ENCODE measurements around the gene AUTS2.

Gene AUTS2

GRCh38 chr7:70680743-70681468 is 1082.6 kb downstream of the AUTS2 start:
- DNase-seq (ENCODE audit: low read depth in 2 of 2): no peak

GRCh38 chr7:70681469-70682350 is 1083.4 kb downstream of the AUTS2 start:
- DNase-seq (ENCODE audit: low read depth in 2 of 2): no peak

- DNase-seq (ENCODE audit: low read depth in 2 of 2): no peak
Measured at GRCh38 chr7:70684173-70684572, 1085.9 kb downstream of the AUTS2 start.

GRCh38 chr7:70693321-70693685 is 1095.0 kb downstream of the AUTS2 start:
- DNase-seq (ENCODE audit: low read depth in 2 of 2): no peak

GRCh38 chr7:70693686-70694433 is 1095.6 kb downstream of the AUTS2 start:
- peak in 1 of 2 donors; percentile 30 for DNase-seq (ENCODE audit: low read depth in 2 of 2)

- no peak for DNase-seq (ENCODE audit: low read depth in 2 of 2)
Measured at GRCh38 chr7:70694434-70694970, 1096.2 kb downstream of the AUTS2 start.

GRCh38 chr7:70694971-70695794 is 1096.9 kb downstream of the AUTS2 start:
- DNase-seq (ENCODE audit: low read depth in 2 of 2): no peak

GRCh38 chr7:70695795-70696083 is 1097.5 kb downstream of the AUTS2 start:
- no peak for DNase-seq (ENCODE audit: low read depth in 2 of 2)

GRCh38 chr7:70696201-70696754 is 1098.0 kb downstream of the AUTS2 start:
- no peak for DNase-seq (ENCODE audit: low read depth in 2 of 2)

GRCh38 chr7:70698219-70698832 is 1100.1 kb downstream of the AUTS2 start:
- no peak for DNase-seq (ENCODE audit: low read depth in 2 of 2)

GRCh38 chr7:70699271-70699670 is 1101.0 kb downstream of the AUTS2 start:
- DNase-seq (ENCODE audit: low read depth in 2 of 2): no peak

- DNase-seq (ENCODE audit: low read depth in 2 of 2): no peak
Measured at GRCh38 chr7:70700055-70700940, 1102.0 kb downstream of the AUTS2 start.

GRCh38 chr7:70700941-70701425 is 1102.7 kb downstream of the AUTS2 start:
- no peak for DNase-seq (ENCODE audit: low read depth in 2 of 2)

GRCh38 chr7:70701477-70701876 is 1103.2 kb downstream of the AUTS2 start:
- DNase-seq (ENCODE audit: low read depth in 2 of 2): no peak

GRCh38 chr7:70701991-70702390 is 1103.7 kb downstream of the AUTS2 start:
- DNase-seq (ENCODE audit: low read depth in 2 of 2): no peak

- no peak for DNase-seq (ENCODE audit: low read depth in 2 of 2)
Measured at GRCh38 chr7:70703785-70704184, 1105.5 kb downstream of the AUTS2 start.

- no peak for DNase-seq (ENCODE audit: low read depth in 2 of 2)
Measured at GRCh38 chr7:70704831-70705346, 1106.6 kb downstream of the AUTS2 start.

- no peak for DNase-seq (ENCODE audit: low read depth in 2 of 2)
Measured at GRCh38 chr7:70706204-70706603, 1107.9 kb downstream of the AUTS2 start.

- no peak for DNase-seq (ENCODE audit: low read depth in 2 of 2)
Measured at GRCh38 chr7:70706698-70707097, 1108.4 kb downstream of the AUTS2 start.
